KMS-11 (cell line): ENCODE data around the gene SIK2.

Experiments
- H2AFZ ChIP-seq: fragments of 200-600 bp; sonication (generic); 2 replicates; pipeline ENCODE4 v1.6.1; 2016; ENCODE audit warnings: antibody characterized with exemption, mixed run types, low read depth
- H3K27ac ChIP-seq: fragments of 200-600 bp; sonication (generic); 2 replicates; pipeline ENCODE4 v1.6.1; 2016; ENCODE audit warnings: mild to moderate bottlenecking, mixed run types
- H3K27me3 ChIP-seq: fragments of 200-600 bp; sonication (generic); 2 replicates; pipeline ENCODE4 v1.6.1; 2017; ENCODE audit warnings: mild to moderate bottlenecking, low read depth, mixed run types, moderate library complexity; ENCODE audit not compliant: insufficient read depth
- H3K36me3 ChIP-seq: fragments of 200-600 bp; sonication (generic); 2 replicates; pipeline ENCODE4 v1.6.1; 2017; ENCODE audit warnings: mild to moderate bottlenecking, mixed run types; ENCODE audit not compliant: insufficient read depth
- H3K4me1 ChIP-seq: fragments of 200-600 bp; sonication (generic); 2 replicates; pipeline ENCODE4 v1.6.1; 2016; ENCODE audit warnings: mild to moderate bottlenecking, low read depth, mixed run types; ENCODE audit not compliant: poor library complexity, severe bottlenecking
- H3K4me2 ChIP-seq: fragments of 200-600 bp; sonication (generic); 2 replicates; pipeline ENCODE4 v1.7.0; 2016; ENCODE audit warnings: mild to moderate bottlenecking, mixed run types
- H3K4me3 ChIP-seq: fragments of 200-600 bp; sonication (generic); IDR thresholded peaks from 2 replicates; pipeline ENCODE4 v1.6.1; 2017; ENCODE audit warnings: low read depth, low read length, mixed read lengths; ENCODE audit not compliant: insufficient read depth
- H3K79me2 ChIP-seq: fragments of 200-600 bp; sonication (generic); 2 replicates; pipeline ENCODE4 v1.6.1; 2016; ENCODE audit warnings: low read depth, mixed run types; ENCODE audit not compliant: insufficient read depth
- H3K9ac ChIP-seq: fragments of 200-600 bp; sonication (generic); 2 replicates; pipeline ENCODE4 v1.6.1; 2016; ENCODE audit warnings: mild to moderate bottlenecking, mixed run types
- H4K20me1 ChIP-seq: fragments of 200-600 bp; sonication (generic); 2 replicates; pipeline ENCODE4 v1.6.1; 2016; ENCODE audit warnings: mild to moderate bottlenecking, mixed run types; ENCODE audit not compliant: insufficient read depth
- TF ChIP-seq, protein P1 (sequence below): fragments of 200-600 bp; sonication (generic); conservative IDR thresholded peaks from 2 replicates; pipeline ENCODE4 v1.6.1; 2017; ENCODE audit warnings: low read depth, mild to moderate bottlenecking, antibody characterized with exemption, low read length, moderate library complexity, mixed read lengths

SIK2 gene

DNA sequence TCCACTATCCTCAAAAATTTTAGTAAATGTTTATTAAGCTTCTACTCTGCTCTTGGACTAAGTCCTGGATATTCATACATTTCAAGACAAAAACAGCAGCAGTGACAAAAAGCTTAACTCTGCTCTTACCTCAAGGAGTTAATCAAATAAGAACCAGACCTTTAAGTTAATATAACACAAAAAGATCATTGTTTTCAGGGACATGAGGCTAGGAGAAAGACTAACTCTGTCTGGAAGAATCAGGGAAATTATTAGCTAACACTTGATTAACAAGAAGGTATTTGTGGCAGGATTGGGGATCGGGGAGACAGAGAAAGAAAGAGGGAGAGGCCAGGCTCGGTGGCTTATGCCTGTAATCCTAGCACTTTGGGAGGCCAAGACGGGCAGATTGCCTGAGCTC lies 89.5 kb downstream of the SIK2 start:
- no peak overlapping the region for H3K4me2 ChIP-seq
- no peak overlapping the region for H2AFZ ChIP-seq
- H3K27ac ChIP-seq = no peak overlapping the region
- TF ChIP-seq, protein P1, sequence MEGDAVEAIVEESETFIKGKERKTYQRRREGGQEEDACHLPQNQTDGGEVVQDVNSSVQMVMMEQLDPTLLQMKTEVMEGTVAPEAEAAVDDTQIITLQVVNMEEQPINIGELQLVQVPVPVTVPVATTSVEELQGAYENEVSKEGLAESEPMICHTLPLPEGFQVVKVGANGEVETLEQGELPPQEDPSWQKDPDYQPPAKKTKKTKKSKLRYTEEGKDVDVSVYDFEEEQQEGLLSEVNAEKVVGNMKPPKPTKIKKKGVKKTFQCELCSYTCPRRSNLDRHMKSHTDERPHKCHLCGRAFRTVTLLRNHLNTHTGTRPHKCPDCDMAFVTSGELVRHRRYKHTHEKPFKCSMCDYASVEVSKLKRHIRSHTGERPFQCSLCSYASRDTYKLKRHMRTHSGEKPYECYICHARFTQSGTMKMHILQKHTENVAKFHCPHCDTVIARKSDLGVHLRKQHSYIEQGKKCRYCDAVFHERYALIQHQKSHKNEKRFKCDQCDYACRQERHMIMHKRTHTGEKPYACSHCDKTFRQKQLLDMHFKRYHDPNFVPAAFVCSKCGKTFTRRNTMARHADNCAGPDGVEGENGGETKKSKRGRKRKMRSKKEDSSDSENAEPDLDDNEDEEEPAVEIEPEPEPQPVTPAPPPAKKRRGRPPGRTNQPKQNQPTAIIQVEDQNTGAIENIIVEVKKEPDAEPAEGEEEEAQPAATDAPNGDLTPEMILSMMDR = no peak
- H3K36me3 ChIP-seq = no peaks in the 10 kb centered on the region
- no peaks in the 10 kb centered on the region for H3K79me2 ChIP-seq
- H3K4me3 ChIP-seq = no peak overlapping the region
- H3K27me3 ChIP-seq = no peaks in the 10 kb centered on the region
- no peaks in the 10 kb centered on the region for H4K20me1 ChIP-seq
- H3K9ac ChIP-seq = no peak overlapping the region
- no peaks in the 10 kb centered on the region for H3K4me1 ChIP-seq

DNA sequence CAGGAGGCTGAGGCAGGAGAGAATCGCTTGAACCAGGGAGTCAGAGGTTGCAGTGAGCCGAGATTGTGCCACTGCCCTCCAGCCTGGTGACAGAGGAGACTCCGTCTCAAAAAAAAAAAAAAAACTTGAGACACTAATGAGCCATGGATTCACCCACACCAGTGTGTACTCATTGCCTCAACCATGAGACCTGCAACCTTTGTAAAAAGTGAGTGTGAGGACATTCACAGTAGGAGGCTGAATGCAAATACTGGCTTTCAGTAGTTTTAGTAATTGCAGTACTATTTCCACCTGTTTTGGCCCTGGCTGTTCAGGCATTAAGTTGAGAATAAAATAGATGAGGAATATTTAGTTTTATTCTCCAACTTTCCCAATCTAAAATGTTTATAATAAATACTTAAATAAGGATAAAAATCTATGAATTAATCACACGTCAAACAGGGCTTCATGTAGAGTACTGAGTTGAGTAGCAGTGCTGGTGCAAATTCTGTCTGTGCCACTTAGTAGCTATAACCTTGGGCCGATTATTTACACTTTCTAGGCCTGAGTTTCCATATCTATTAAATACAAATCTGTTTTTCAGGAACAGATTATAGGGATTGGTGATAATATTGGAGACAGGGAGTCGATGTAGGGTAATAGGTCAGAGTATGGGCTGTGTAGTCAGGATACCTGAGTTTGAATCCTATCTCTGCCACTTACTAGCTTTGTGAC lies 91.1 kb downstream of the SIK2 start:
- no peaks in the 10 kb centered on the region for H3K4me1 ChIP-seq
- H3K4me3 ChIP-seq = no peak overlapping the region
- H3K27me3 ChIP-seq = no peaks in the 10 kb centered on the region
- no peak overlapping the region for H3K4me2 ChIP-seq
- no peaks in the 10 kb centered on the region for H3K36me3 ChIP-seq
- TF ChIP-seq, protein P1 = no peak
- no peak overlapping the region for H3K9ac ChIP-seq
- no peaks in the 10 kb centered on the region for H4K20me1 ChIP-seq
- H2AFZ ChIP-seq = no peak overlapping the region
- no peak overlapping the region for H3K27ac ChIP-seq
- no peaks in the 10 kb centered on the region for H3K79me2 ChIP-seq

DNA sequence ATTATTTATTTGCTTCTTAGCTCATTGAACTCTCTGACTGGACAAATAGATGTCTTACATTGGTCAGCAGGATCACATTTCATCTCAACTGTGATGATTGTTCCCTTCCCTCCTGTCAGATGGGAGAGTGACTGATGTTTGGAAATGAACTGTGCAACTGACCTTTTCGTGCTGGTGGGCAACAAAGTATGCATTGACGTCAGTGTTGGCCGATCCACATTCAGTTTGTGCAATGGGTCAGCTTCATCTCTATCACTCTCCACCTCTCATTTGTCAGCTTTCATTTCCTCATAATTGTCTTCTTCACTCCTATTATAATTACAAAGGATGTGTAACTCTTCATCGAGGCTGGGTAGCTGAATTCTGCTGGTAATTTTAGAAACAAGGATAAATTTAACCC lies 92.6 kb downstream of the SIK2 start:
- Histone ChIP-seq H3K4me1 (no peaks in the 10 kb centered on the region), H4K20me1 (no peaks in the 10 kb centered on the region), H3K27me3 (no peaks in the 10 kb centered on the region), H3K4me2 (no peak overlapping the region), H3K27ac (no peak overlapping the region), H3K9ac (no peak overlapping the region), H3K79me2 (no peaks in the 10 kb centered on the region), H3K36me3 (no peaks in the 10 kb centered on the region), H3K4me3 (no peak overlapping the region), H2AFZ (no peak overlapping the region)
- TF ChIP-seq, protein P1 = no peak

DNA sequence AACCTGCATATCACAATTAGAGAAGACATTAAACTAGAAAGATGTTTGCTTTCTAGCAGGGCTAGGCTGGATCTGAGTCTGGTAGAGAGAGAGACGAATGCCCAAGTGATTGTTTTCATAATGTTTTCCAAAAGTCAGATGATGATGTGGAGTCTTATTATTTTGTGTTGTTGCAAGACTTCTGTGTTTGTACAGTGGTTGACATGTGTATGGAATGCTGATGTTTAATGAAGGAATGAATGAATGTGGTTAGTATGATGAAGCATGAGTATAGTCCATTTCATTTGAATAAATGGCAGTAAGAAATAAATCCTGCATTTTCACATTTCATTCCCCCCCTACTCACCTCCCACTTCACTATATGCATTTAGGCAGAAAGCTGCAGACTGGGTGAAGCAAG lies 94.3 kb downstream of the SIK2 start:
- Histone ChIP-seq H3K4me2 (no peak overlapping the region), H3K79me2 (no peaks in the 10 kb centered on the region)

More for the DNA sequence above, 94.3 kb downstream of the SIK2 start:
- Histone ChIP-seq H3K27me3 (no peaks in the 10 kb centered on the region), H3K9ac (no peak overlapping the region), H3K4me1 (no peaks in the 10 kb centered on the region), H3K27ac (no peak overlapping the region), H4K20me1 (no peaks in the 10 kb centered on the region), H3K36me3 (no peaks in the 10 kb centered on the region), H2AFZ (no peak overlapping the region), H3K4me3 (no peak overlapping the region)
- TF ChIP-seq, protein P1 = no peak
